Measurements from ENCODE around the gene LSAMP. TPM values are rescaled to one million over a fixed set of nuclear protein-coding genes. Genes with fewer than 3 reads are reported as not detected.

The LSAMP gene
- total and polyA plus RNA-seq, 9 of the 15 experiments (the other 6 are each of a cell fraction or from before 2014, with no cell fraction given) = 0.09 to 0.11 TPM; not detected in 7

Small RNA genes within 50 kb of the gene (small RNA-seq; reads per million reads assigned to genes)
- not detected for gene RN7SL815P
